ENCODE results near the gene PPP1CC.

Gene PPP1CC

GRCh38 chr12:110680032-110680431, 62.7 kb downstream of the PPP1CC start:
- no peak overlapping the region for H3K4me3 ChIP-seq
- no peaks in the 10 kb centered on the region for H3K4me1 ChIP-seq
- in situ Hi-C loops (cut with MboI; ENCODE audit: low sequenced_read_pairs): no loop called here
- no peaks in the 10 kb centered on the region for H3K27me3 ChIP-seq (ENCODE audit: low read depth)
- no peaks in the 10 kb centered on the region for H3K9me3 ChIP-seq
- H3K36me3 ChIP-seq (replicated peaks): no peaks in the 10 kb centered on the region
- DNase-seq (ENCODE audit: low spot score in 2 of 2): no peak

GRCh38 chr12:110679201-110679600, 63.5 kb downstream of the PPP1CC start:
- Histone ChIP-seq H3K4me1 (no peaks in the 10 kb centered on the region), H3K36me3 (replicated peaks) (no peaks in the 10 kb centered on the region), H3K27me3 (ENCODE audit: low read depth) (no peaks in the 10 kb centered on the region), H3K9me3 (no peaks in the 10 kb centered on the region), H3K4me3 (no peak overlapping the region)
- no peak for DNase-seq (ENCODE audit: low spot score in 2 of 2)
- in situ Hi-C loops (cut with MboI; ENCODE audit: low sequenced_read_pairs): no loop called here

GRCh38 chr12:110677982-110678381, 64.7 kb downstream of the PPP1CC start:
- no peaks in the 10 kb centered on the region for H3K9me3 ChIP-seq
- no peaks in the 10 kb centered on the region for H3K27me3 ChIP-seq (ENCODE audit: low read depth)
- no peaks in the 10 kb centered on the region for H3K36me3 ChIP-seq (replicated peaks)
- no peak overlapping the region for H3K4me3 ChIP-seq
- no peak for DNase-seq (ENCODE audit: low spot score in 2 of 2)
- in situ Hi-C loops (cut with MboI; ENCODE audit: low sequenced_read_pairs): no loop called here
- no peaks in the 10 kb centered on the region for H3K4me1 ChIP-seq

GRCh38 chr12:110677206-110677911, 65.3 kb downstream of the PPP1CC start:
- no peak overlapping the region for H3K4me3 ChIP-seq
- no peaks in the 10 kb centered on the region for H3K9me3 ChIP-seq
- no peaks in the 10 kb centered on the region for H3K4me1 ChIP-seq
- in situ Hi-C loops (cut with MboI; ENCODE audit: low sequenced_read_pairs): no loop called here
- no peaks in the 10 kb centered on the region for H3K36me3 ChIP-seq (replicated peaks)
- no peaks in the 10 kb centered on the region for H3K27me3 ChIP-seq (ENCODE audit: low read depth)
- no peak for DNase-seq (ENCODE audit: low spot score in 2 of 2)

- no peak for DNase-seq (ENCODE audit: low spot score in 2 of 2)
- in situ Hi-C loops (cut with MboI; ENCODE audit: low sequenced_read_pairs): no loop called here
- no peaks in the 10 kb centered on the region for H3K27me3 ChIP-seq (ENCODE audit: low read depth)
- no peak overlapping the region for H3K4me3 ChIP-seq
- H3K9me3 ChIP-seq: no peaks in the 10 kb centered on the region
- no peaks in the 10 kb centered on the region for H3K36me3 ChIP-seq (replicated peaks)
- H3K4me1 ChIP-seq: no peaks in the 10 kb centered on the region
Measured at GRCh38 chr12:110676171-110676570, 66.5 kb downstream of the PPP1CC start.

GRCh38 chr12:110670161-110670701, 72.5 kb downstream of the PPP1CC start:
- in situ Hi-C loops (cut with MboI; ENCODE audit: low sequenced_read_pairs): no loop called here
- H3K36me3 ChIP-seq (replicated peaks): no peaks in the 10 kb centered on the region
- no peaks in the 10 kb centered on the region for H3K4me1 ChIP-seq
- no peaks in the 10 kb centered on the region for H3K27me3 ChIP-seq (ENCODE audit: low read depth)
- no peak overlapping the region for H3K4me3 ChIP-seq
- H3K9me3 ChIP-seq: no peaks in the 10 kb centered on the region
- no peak for DNase-seq (ENCODE audit: low spot score in 2 of 2)
